PC-3 (cell line): ENCODE results near the gene ARHGAP6. TPM values are rescaled to one million over a fixed set of nuclear protein-coding genes. Genes with fewer than 3 reads are reported as not detected.

Source experiments
- ATAC-seq: fragments of 200-7000 bp; cut with Tn5 transposase; 2 replicates; pipeline ENCODE4 v1.9.1; 2020; ENCODE audit warnings: mild to moderate bottlenecking, moderate library complexity
- BruUV-seq: library from RNA; stranded (reverse); fragments of 400-500 nt; replicated peaks from 2 replicates; lab custom pipeline; 2021; lab: Mats Ljungman, UMichigan
- CTCF ChIA-PET: fragments of 300-600 bp; sonication (Branson Sonifier 250); formaldehyde crosslinking; loops from one replicate; lab custom pipeline; 2022; ENCODE audit warnings: antibody characterized with exemption; lab: Charles Lee
- POLR2A ChIA-PET: fragments of 300-600 bp; sonication (Branson Sonifier 250); formaldehyde crosslinking; loops from one replicate; lab custom pipeline; 2022; ENCODE audit warnings: antibody characterized with exemption; ENCODE audit not compliant: unreplicated experiment; lab: Charles Lee
- DNase-seq: peaks from one replicate; pipeline ENCODE4 v3.0.0-alpha.2; 2015
- H2AFZ ChIP-seq: fragments of 300-600 bp; sonication (generic); 2 replicates; pipeline ENCODE4 v1.6.0; 2016; ENCODE audit warnings: antibody characterized with exemption, low read length
- H3F3A ChIP-seq: fragments of 300-600 bp; sonication (generic); one replicate; pipeline ENCODE4 v1.6.0; 2017; ENCODE audit warnings: antibody characterized with exemption, low read length, control low read depth, mild to moderate bottlenecking; ENCODE audit not compliant: unreplicated experiment
- H3K27ac ChIP-seq: fragments of 300-600 bp; sonication (generic); 2 replicates; pipeline ENCODE4 v1.5.1; 2016; ENCODE audit warnings: mild to moderate bottlenecking, low read length
- H3K27me3 ChIP-seq: fragments of 300-600 bp; sonication (generic); 2 replicates; pipeline ENCODE4 v1.6.1; 2016; ENCODE audit warnings: low read length, mixed read lengths
- H3K36me3 ChIP-seq: fragments of 300-600 bp; sonication (generic); 2 replicates; pipeline ENCODE4 v1.6.1; 2016; ENCODE audit warnings: low read depth, mixed run types, low read length, mixed read lengths
- H3K4me1 ChIP-seq: fragments of 300-600 bp; sonication (generic); 2 replicates; pipeline ENCODE4 v1.5.1; 2016; ENCODE audit warnings: low read length; ENCODE audit not compliant: insufficient read depth
- H3K4me2 ChIP-seq: fragments of 300-600 bp; sonication (generic); 2 replicates; pipeline ENCODE4 v1.6.0; 2016; ENCODE audit warnings: low read length
- H3K4me3 ChIP-seq: fragments of 300-600 bp; sonication (generic); 2 replicates; pipeline ENCODE4 v1.5.1; 2016; ENCODE audit warnings: mild to moderate bottlenecking, low read length, mixed read lengths
- H3K79me2 ChIP-seq: fragments of 300-600 bp; sonication (generic); 2 replicates; pipeline ENCODE4 v1.6.1; 2017; ENCODE audit warnings: low read length, mixed read lengths
- H3K9ac ChIP-seq: fragments of 300-600 bp; sonication (generic); 2 replicates; pipeline ENCODE4 v1.6.0; 2016; ENCODE audit warnings: mild to moderate bottlenecking, low read length
- H3K9me2 ChIP-seq: fragments of 300-600 bp; sonication (generic); replicated peaks from 2 replicates; pipeline ENCODE4 v1.6.1; 2016; ENCODE audit warnings: mixed run types, low read length, mixed read lengths
- H3K9me3 ChIP-seq: fragments of 300-600 bp; sonication (generic); 2 replicates; pipeline ENCODE4 v1.6.1; 2016; ENCODE audit warnings: low read length, mixed read lengths
- H4K20me1 ChIP-seq: fragments of 300-600 bp; sonication (generic); 2 replicates; pipeline ENCODE4 v1.6.1; 2016; ENCODE audit warnings: low read length, mixed read lengths
- EZH2 ChIP-seq: fragments of 300-600 bp; sonication (generic); IDR thresholded peaks from one replicate; pipeline ENCODE4 v1.6.1; 2017; ENCODE audit warnings: antibody characterized with exemption, mild to moderate bottlenecking, low read length; ENCODE audit not compliant: unreplicated experiment
- EZH2phosphoT487 ChIP-seq: fragments of 300-600 bp; sonication (generic); IDR thresholded peaks from 2 replicates; pipeline ENCODE4 v1.6.1; 2018; ENCODE audit warnings: mild to moderate bottlenecking, antibody characterized with exemption, low read length, borderline replicate concordance
- intact Hi-C: fragments of 100-400 bp; cut with micrococcal nuclease; formaldehyde crosslinking; loops from 2 replicates; pipeline ENCODE4 v1.9.0; 2023
- total RNA-seq: library from RNA; depleted of rRNA; stranded (reverse); fragments of >200 nt; gene quantifications from 2 replicates; pipeline ENCODE4 v1.2.3, GENCODE V29; 2014
- TF ChIP-seq, protein P1 (sequence below): fragments of 300-600 bp; sonication (generic); conservative IDR thresholded peaks from 2 replicates; pipeline ENCODE4 v1.5.1; 2017; ENCODE audit warnings: antibody characterized with exemption, low read depth, mild to moderate bottlenecking, low read length

Gene ARHGAP6
- total RNA-seq, 1 experiment from 2014 or later, result 2.8 TPM

DNA sequence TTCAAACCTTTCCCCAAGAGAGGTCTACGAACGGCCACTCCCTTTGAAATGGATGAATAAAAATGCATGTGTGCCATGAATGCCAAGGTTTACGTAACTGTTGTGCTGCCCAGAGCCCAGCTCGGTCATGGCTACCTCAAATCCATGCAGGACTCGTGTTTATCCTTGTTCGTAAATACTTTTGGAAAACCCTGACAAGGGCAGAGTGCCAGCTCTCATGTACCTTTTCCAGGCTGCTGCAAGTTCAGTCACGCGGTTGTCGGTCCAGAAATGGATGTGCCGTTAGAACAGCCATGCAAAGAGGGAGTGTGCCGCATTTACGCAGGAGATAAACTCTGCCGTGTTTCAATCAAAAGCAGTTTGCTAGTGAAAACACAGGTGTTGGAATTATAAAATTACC, 249.1 kb downstream of the ARHGAP6 start:
- Histone ChIP-seq H4K20me1 (no peaks in the 10 kb centered on the region), H3K9me2 (no peaks in the 10 kb centered on the region), H3F3A (no peaks in the 10 kb centered on the region), H3K27ac (no peak overlapping the region), H3K79me2 (no peaks in the 10 kb centered on the region), H3K9ac (no peak overlapping the region), H3K9me3 (no peaks in the 10 kb centered on the region), H3K4me1 (no peaks in the 10 kb centered on the region), H3K4me3 (no peak overlapping the region), H2AFZ (no peak overlapping the region), H3K27me3 (no peaks in the 10 kb centered on the region), H3K36me3 (no peaks in the 10 kb centered on the region), H3K4me2 (no peak overlapping the region)
- TF ChIP-seq EZH2 (no peak), EZH2phosphoT487 (no peak)
- TF ChIP-seq, protein P1, sequence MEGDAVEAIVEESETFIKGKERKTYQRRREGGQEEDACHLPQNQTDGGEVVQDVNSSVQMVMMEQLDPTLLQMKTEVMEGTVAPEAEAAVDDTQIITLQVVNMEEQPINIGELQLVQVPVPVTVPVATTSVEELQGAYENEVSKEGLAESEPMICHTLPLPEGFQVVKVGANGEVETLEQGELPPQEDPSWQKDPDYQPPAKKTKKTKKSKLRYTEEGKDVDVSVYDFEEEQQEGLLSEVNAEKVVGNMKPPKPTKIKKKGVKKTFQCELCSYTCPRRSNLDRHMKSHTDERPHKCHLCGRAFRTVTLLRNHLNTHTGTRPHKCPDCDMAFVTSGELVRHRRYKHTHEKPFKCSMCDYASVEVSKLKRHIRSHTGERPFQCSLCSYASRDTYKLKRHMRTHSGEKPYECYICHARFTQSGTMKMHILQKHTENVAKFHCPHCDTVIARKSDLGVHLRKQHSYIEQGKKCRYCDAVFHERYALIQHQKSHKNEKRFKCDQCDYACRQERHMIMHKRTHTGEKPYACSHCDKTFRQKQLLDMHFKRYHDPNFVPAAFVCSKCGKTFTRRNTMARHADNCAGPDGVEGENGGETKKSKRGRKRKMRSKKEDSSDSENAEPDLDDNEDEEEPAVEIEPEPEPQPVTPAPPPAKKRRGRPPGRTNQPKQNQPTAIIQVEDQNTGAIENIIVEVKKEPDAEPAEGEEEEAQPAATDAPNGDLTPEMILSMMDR, result no peak
- ChIA-PET POLR2A (no interaction called here), CTCF (no interaction called here)
- no TSS peak for BruUV-seq
- no peak for DNase-seq
- intact Hi-C loops, result no loop called here
- no peak for ATAC-seq

DNA sequence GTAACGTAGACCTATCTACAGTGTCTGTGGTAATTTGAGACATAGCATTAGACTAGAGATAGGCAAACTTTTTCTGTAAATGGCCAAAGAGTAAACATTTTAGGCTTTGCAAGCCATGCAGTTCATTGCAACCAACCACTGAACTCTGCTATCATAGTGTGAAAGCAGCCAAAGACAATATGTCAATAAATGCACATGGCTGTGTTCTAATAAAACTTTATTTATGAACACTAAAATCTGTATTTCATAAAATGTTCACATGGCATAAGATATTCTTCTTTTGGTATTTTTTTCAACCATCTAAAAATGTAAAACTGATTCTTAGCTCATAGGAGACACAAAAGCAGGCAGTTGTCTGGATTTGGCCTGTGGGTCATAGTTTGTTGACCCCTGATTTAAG, 251.6 kb downstream of the ARHGAP6 start:
- H3K36me3 ChIP-seq, result no peaks in the 10 kb centered on the region
- POLR2A ChIA-PET, result no interaction called here
- no peak overlapping the region for H3K27ac ChIP-seq
- TF ChIP-seq EZH2, result no peak
- no peak for TF ChIP-seq EZH2phosphoT487
- TF ChIP-seq, protein P1, result no peak
- H3F3A ChIP-seq, result no peaks in the 10 kb centered on the region
- intact Hi-C loops, result no loop called here
- no peaks in the 10 kb centered on the region for H3K79me2 ChIP-seq
- H2AFZ ChIP-seq, result no peak overlapping the region
- no peaks in the 10 kb centered on the region for H4K20me1 ChIP-seq
- H3K4me2 ChIP-seq, result no peak overlapping the region
- H3K4me1 ChIP-seq, result no peaks in the 10 kb centered on the region
- no peak overlapping the region for H3K4me3 ChIP-seq
- no TSS peak for BruUV-seq
- H3K9me3 ChIP-seq, result no peaks in the 10 kb centered on the region
- ATAC-seq (no peak), DNase-seq (no peak)
- H3K27me3 ChIP-seq, result no peaks in the 10 kb centered on the region
- H3K9ac ChIP-seq, result no peak overlapping the region
- CTCF ChIA-PET, result no interaction called here
- no peaks in the 10 kb centered on the region for H3K9me2 ChIP-seq

DNA sequence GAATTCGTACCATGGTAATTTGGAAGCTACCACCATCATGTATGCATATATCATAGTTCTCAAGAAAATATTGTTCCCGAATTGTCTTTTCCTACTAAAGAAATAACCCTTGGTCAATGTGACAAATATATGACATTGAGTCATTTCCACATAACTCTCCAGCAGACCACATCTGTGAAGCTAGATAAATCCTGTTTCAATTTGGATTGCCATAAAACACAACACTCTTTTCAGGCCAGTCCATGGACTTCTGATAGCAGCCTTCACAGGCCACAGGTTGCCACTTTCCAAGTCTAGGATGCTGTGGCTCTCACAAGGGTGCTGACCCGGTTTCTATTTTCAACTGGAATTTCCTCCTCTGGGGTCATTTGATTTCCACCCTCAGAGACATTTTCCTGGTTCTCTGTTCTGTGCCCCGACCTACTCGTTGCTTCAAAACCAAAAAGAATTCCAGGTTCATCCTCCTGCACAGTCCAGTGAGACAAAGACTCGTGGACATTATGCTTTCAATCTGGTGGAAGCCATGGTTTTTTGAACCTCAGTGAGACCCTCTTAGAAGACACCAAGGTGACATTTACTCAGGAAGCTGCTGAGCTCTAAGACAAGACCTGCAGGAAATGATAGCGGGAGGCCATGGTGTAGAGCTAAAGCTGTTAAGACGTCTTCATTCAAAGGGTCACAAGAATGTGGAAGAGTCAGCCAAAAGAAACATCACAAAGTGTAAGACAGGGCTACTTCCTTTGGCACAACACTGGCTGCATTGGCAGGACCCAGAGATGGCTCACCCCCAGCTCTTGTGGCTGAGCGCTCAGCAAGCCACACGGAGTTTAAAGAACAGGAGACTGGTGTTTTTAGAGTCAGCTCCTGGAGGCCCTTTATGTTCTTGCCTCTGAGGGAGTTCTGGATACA, 252.8 kb downstream of the ARHGAP6 start:
- Histone ChIP-seq H3K4me2 (no peak overlapping the region), H3K36me3 (no peaks in the 10 kb centered on the region), H3K4me3 (no peak overlapping the region), H3K79me2 (no peaks in the 10 kb centered on the region), H4K20me1 (no peaks in the 10 kb centered on the region), H2AFZ (no peak overlapping the region), H3K4me1 (no peaks in the 10 kb centered on the region), H3K9ac (no peak overlapping the region), H3F3A (no peaks in the 10 kb centered on the region), H3K9me2 (no peaks in the 10 kb centered on the region), H3K9me3 (no peaks in the 10 kb centered on the region), H3K27ac (no peak overlapping the region), H3K27me3 (no peaks in the 10 kb centered on the region)
- TF ChIP-seq EZH2, result no peak
- TF ChIP-seq, protein P1, result no peak
- TF ChIP-seq EZH2phosphoT487, result no peak
- ATAC-seq, result no peak
- ChIA-PET CTCF (no interaction called here), POLR2A (no interaction called here)
- BruUV-seq, result no TSS peak
- intact Hi-C loops, result no loop called here
- no peak for DNase-seq
